Neural progenitor cell (in vitro differentiated cells): ENCODE data around the gene PTGDS. TPM values are rescaled to one million over a fixed set of nuclear protein-coding genes. Genes with fewer than 3 reads are reported as not detected.
A peak's percentile ranks its signal among the peaks of the same experiment; 100 is the strongest.

Experiments
- DNase-seq: peaks from one replicate; pipeline ENCODE4 v3.0.0-alpha.2; 2016; ENCODE audit warnings: low spot score
- H2AFZ ChIP-seq: fragments of 200-600 bp; sonication (generic); replicated peaks from 2 replicates; pipeline ENCODE4 v1.6.1; 2016; ENCODE audit warnings: antibody characterized with exemption
- H3F3A ChIP-seq: fragments of 200-600 bp; sonication (generic); 2 replicates; pipeline ENCODE4 v1.6.1; 2016; ENCODE audit warnings: antibody characterized with exemption, low read depth
- H3K27ac ChIP-seq: fragments of 200-600 bp; sonication (generic); 2 replicates; pipeline ENCODE4 v1.5.1; 2016; ENCODE audit warnings: mild to moderate bottlenecking
- H3K27me3 ChIP-seq: fragments of 200-600 bp; sonication (generic); 2 replicates; pipeline ENCODE4 v1.6.1; 2016; ENCODE audit warnings: mild to moderate bottlenecking, moderate library complexity
- H3K36me3 ChIP-seq: fragments of 200-600 bp; sonication (generic); 2 replicates; pipeline ENCODE4 v1.5.1; 2016
- H3K4me1 ChIP-seq: fragments of 200-600 bp; sonication (generic); 2 replicates; pipeline ENCODE4 v1.6.1; 2016; ENCODE audit warnings: mixed run types
- H3K4me2 ChIP-seq: fragments of 200-600 bp; sonication (generic); 2 replicates; pipeline ENCODE4 v1.6.1; 2016
- H3K4me3 ChIP-seq: fragments of 200-600 bp; sonication (generic); 2 replicates; pipeline ENCODE4 v1.5.1; 2016
- H3K79me2 ChIP-seq: fragments of 200-600 bp; sonication (generic); 2 replicates; pipeline ENCODE4 v1.6.1; 2016; ENCODE audit warnings: low read depth
- H3K9ac ChIP-seq: fragments of 200-600 bp; sonication (generic); 2 replicates; pipeline ENCODE4 v1.6.1; 2016
- H3K9me3 ChIP-seq: fragments of 200-600 bp; sonication (generic); 2 replicates; pipeline ENCODE4 v1.5.1; 2016; ENCODE audit warnings: low read depth
- H4K20me1 ChIP-seq: fragments of 200-600 bp; sonication (generic); 2 replicates; pipeline ENCODE4 v1.6.1; 2016; ENCODE audit warnings: low read depth
- H3K27ac Mint-ChIP-seq: 3 replicates; pipeline ENCODE4 v1.8.0; 2021; ENCODE audit warnings: mixed read lengths
- H3K27me3 Mint-ChIP-seq: 2 replicates; pipeline ENCODE4 v1.8.0; 2022; ENCODE audit warnings: low read depth, mild to moderate bottlenecking, inconsistent platforms, moderate library complexity, mixed read lengths; ENCODE audit not compliant: insufficient read depth
- H3K36me3 Mint-ChIP-seq: 3 replicates; pipeline ENCODE4 v1.8.0; 2021; ENCODE audit warnings: mixed read lengths
- H3K4me1 Mint-ChIP-seq: 3 replicates; pipeline ENCODE4 v1.8.0; 2021; ENCODE audit warnings: mixed read lengths
- H3K4me3 Mint-ChIP-seq: 3 replicates; pipeline ENCODE4 v1.8.0; 2021; ENCODE audit warnings: mild to moderate bottlenecking, moderate library complexity, mixed read lengths
- H3K9me3 Mint-ChIP-seq: 3 replicates; pipeline ENCODE4 v1.8.0; 2020; ENCODE audit warnings: mixed read lengths
- CTCF ChIP-seq: fragments of 200-600 bp; sonication (generic); IDR thresholded peaks from 2 replicates; pipeline ENCODE4 v1.5.1; 2017; ENCODE audit warnings: antibody characterized with exemption, mild to moderate bottlenecking
- EZH2 ChIP-seq: fragments of 200-600 bp; sonication (generic); IDR thresholded peaks from 2 replicates; pipeline ENCODE4 v1.6.1; 2017; ENCODE audit warnings: antibody characterized with exemption, mild to moderate bottlenecking, moderate library complexity
- EZH2phosphoT487 ChIP-seq: fragments of 200-600 bp; sonication (generic); IDR thresholded peaks from 2 replicates; pipeline ENCODE4 v1.6.1; 2017; ENCODE audit warnings: antibody characterized with exemption
- total RNA-seq: library from RNA; depleted of rRNA; stranded (reverse); fragments of >200 nt; gene quantifications from 2 replicates; pipeline ENCODE4 v1.2.3, GENCODE V29; 2015; ENCODE audit warnings: low replicate concordance

PTGDS gene
- total RNA-seq, 1 donor from 2014 or later, result not detected

GRCh38 chr9:136958898-136959850 is 18.1 kb upstream of the PTGDS start:
- Histone ChIP-seq H3F3A (no peaks in the 10 kb centered on the region), H2AFZ (no peak overlapping the region), H3K27ac (no peak overlapping the region), H3K27me3 (no peaks in the 10 kb centered on the region), H3K4me1 (no peaks in the 10 kb centered on the region), H3K4me3 (no peak overlapping the region), H4K20me1 (no peaks in the 10 kb centered on the region), H3K9ac (no peak overlapping the region), H3K4me2 (no peak overlapping the region), H3K36me3 (no peaks in the 10 kb centered on the region), H3K79me2 (no peaks in the 10 kb centered on the region), H3K9me3 (no peaks in the 10 kb centered on the region)
- no peaks in the 10 kb centered on the region for H3K9me3 Mint-ChIP-seq
- DNase-seq, result no peak
- no peak overlapping the region for H3K4me3 Mint-ChIP-seq
- H3K27me3 Mint-ChIP-seq, result peaks cover 9% of the 10 kb centered on the region
- TF ChIP-seq EZH2phosphoT487, result no peak
- TF ChIP-seq CTCF, result no peak
- no peak for TF ChIP-seq EZH2
- H3K36me3 Mint-ChIP-seq, result peaks cover 3% of the 10 kb centered on the region
- H3K27ac Mint-ChIP-seq, result no peak overlapping the region
- H3K4me1 Mint-ChIP-seq, result peaks cover 6% of the 10 kb centered on the region

GRCh38 chr9:136960212-136960937 is 16.9 kb upstream of the PTGDS start:
- Histone ChIP-seq H3K9ac (no peak overlapping the region), H3F3A (no peaks in the 10 kb centered on the region), H3K4me2 (no peak overlapping the region), H2AFZ (no peak overlapping the region), H3K27ac (no peak overlapping the region), H3K79me2 (no peaks in the 10 kb centered on the region), H3K4me1 (no peaks in the 10 kb centered on the region), H3K9me3 (no peaks in the 10 kb centered on the region), H3K36me3 (no peaks in the 10 kb centered on the region), H4K20me1 (no peaks in the 10 kb centered on the region), H3K4me3 (no peak overlapping the region), H3K27me3 (no peaks in the 10 kb centered on the region)
- Mint-ChIP-seq H3K27me3 (peaks cover 9% of the 10 kb centered on the region), H3K4me1 (peaks cover 10% of the 10 kb centered on the region), H3K4me3 (no peak overlapping the region), H3K27ac (peak overlapping the region; percentile 82), H3K36me3 (peaks cover 3% of the 10 kb centered on the region), H3K9me3 (no peaks in the 10 kb centered on the region)
- TF ChIP-seq EZH2 (no peak), EZH2phosphoT487 (no peak), CTCF (no peak)
- DNase-seq, result no peak

GRCh38 chr9:136960938-136961275 is 16.4 kb upstream of the PTGDS start:
- Histone ChIP-seq H3K4me1 (peaks cover under 1% of the 10 kb centered on the region), H3K27me3 (no peaks in the 10 kb centered on the region), H2AFZ (no peak overlapping the region), H3K79me2 (no peaks in the 10 kb centered on the region), H3F3A (no peaks in the 10 kb centered on the region), H3K36me3 (no peaks in the 10 kb centered on the region), H3K4me3 (no peak overlapping the region), H3K4me2 (no peak overlapping the region), H3K9ac (no peak overlapping the region), H3K9me3 (no peaks in the 10 kb centered on the region), H4K20me1 (no peaks in the 10 kb centered on the region), H3K27ac (no peak overlapping the region)
- H3K36me3 Mint-ChIP-seq, result peaks cover 3% of the 10 kb centered on the region
- H3K4me1 Mint-ChIP-seq, result peaks cover 14% of the 10 kb centered on the region
- no peak overlapping the region for H3K4me3 Mint-ChIP-seq
- no peak overlapping the region for H3K27ac Mint-ChIP-seq
- H3K9me3 Mint-ChIP-seq, result no peaks in the 10 kb centered on the region
- TF ChIP-seq EZH2phosphoT487 (no peak), EZH2 (no peak), CTCF (no peak)
- no peak for DNase-seq
- peaks cover 9% of the 10 kb centered on the region for H3K27me3 Mint-ChIP-seq
